GM19193 (cell line): ENCODE measurements around the gene ZSCAN12.

Source experiments
- POLR2A ChIP-seq: IDR thresholded peaks from 4 replicates; pipeline ENCODE4 v1.6.1; 2011; ENCODE audit not compliant: insufficient read depth, insufficient read length; ENCODE audit errors: extremely low read depth

Gene ZSCAN12

GRCh38 chr6:28399350-28400121, at the start of gene ZSCAN12:
Gene ZSCAN12 (minus strand): TSS chr6:28399747. CDS start chr6:28398405, 1,342 bp downstream.
- TF ChIP-seq POLR2A, result peak; percentile 84

DNA sequence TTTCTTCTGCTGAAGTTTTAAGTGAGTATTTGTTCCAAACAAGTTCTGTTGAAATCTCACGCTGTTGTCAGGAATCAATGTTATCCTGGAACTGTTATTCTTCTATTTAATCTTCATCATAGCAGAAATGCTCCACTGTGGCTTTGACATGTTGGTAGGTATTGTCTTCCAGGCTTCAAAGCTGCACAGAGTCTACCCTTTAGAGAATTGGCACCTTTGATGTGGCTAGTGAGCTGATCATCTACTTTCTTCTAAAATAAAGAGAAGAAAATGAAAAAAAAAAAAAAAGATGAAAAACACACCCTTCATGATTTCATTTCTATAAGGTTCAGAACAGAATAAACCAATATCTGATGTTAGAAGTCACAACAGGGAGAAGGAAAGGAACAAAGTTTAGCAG, 49.5 kb upstream of the ZSCAN12 start:
- TF ChIP-seq POLR2A, result no peak

DNA sequence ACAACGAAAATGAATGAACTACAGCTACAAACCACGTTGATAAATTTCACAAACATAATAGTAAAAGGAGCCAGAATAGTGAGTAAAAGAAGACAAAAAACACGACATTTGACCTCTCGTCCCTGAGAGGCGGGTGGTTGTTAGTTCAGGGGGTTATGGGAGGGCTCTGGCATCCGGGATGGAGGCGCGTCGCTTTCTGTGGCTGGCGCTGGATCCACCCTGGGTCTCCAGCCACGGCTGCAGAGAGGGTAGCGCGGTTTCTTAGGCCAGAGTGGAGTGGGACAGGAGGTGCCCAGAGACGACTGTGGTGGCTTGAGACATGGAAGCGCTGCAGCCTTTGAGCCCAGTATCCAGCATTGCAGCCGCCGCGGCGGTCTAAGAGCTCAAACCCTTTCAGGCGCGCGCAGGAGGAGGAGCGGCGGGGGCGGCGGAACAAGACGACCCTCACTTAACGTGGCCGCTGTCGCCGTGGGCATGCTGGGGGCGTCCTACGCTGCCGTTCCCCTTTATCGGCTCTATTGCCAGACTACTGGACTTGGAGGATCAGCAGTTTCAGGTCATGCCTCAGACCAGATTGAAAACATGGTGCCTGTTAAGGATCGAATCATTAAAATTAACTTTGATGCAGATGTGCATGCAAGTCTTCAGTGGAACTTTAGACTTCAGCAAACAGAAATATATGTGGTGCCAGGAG, 47.4 kb upstream of the ZSCAN12 start:
- no peak for TF ChIP-seq POLR2A

DNA sequence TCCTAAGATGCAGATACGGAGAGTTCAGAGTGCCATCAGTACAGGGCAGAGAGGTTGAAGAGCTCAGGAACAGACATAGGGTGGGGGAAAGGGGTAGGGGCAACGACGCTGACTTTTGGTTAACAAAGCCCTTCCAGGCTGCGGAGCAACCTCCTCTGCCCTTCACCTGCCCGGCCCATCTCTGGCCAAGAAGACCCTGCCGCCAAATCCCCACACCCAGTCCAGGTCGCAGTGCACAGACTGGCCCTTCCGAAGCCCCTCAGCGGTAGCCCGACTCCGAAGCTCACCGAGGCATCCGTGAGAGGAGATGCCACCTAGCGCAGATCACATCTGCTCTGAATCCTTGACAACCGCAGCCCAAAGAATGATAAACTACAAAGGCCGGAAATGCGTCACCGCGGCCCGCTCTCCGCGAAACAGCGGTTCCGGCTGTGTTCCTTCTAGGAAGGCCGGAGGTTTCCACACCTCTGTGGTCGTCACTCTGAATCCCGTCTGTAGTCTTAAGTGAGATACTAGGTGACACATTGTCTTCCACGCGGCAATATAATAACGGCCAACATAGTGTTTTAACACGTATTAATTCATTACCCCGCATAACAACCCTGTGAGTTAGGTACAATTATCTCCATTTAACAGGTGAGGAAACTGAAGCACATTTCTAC, 43.7 kb upstream of the ZSCAN12 start, which contains the start of gene ZSCAN23:
Gene ZSCAN23 (minus strand): TSS at position 380 of the 662 bp plus-strand sequence. CDS start 7,225 bp downstream, outside the sequence.
- TF ChIP-seq POLR2A, result peak; percentile 85

- no peak for TF ChIP-seq POLR2A
Observed at GRCh38 chr6:28442586-28442985, 43.0 kb upstream of the ZSCAN12 start.

DNA sequence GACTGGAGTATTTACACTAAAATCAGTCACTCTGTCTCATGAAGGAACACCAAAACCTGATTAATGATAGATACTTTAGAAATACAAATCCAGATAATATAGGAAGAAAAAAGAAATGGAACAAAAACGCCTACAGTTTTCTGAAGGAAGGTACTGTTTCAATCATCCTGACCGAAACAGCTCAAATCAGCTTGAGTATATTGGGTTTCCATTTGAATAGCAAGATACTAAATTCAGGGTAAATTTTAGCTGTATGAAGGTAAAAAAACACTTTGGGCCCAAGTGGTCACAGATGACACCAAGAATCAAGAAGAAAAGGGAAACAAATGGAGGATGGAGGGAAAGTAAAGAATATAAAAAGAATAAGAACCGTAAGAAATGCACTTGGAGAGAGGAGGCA, 36.9 kb upstream of the ZSCAN12 start:
- no peak for TF ChIP-seq POLR2A

- no peak for TF ChIP-seq POLR2A
Observed at GRCh38 chr6:28433119-28433518, 33.6 kb upstream of the ZSCAN12 start.

DNA sequence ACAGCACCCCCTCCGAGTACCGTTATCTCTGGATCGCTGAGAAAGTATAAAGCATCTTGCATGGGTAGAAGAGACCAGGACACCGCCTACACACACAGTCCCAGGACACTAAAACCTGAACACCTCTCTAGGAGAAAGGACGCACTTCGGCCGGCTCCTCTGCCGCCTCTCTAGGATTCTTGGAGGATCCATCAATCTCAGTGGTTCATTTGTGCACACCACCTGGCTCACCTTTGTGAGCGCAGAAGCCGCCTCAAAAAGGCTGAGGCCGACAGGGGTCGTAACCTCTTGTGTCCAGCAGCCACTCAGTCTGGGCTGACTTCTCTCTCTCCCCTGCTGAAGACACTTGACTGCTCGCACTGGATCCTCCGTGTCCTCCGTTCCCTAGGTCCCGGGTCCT, 30.2 kb upstream of the ZSCAN12 start:
- TF ChIP-seq POLR2A, result no peak

- no peak for TF ChIP-seq POLR2A
Observed at GRCh38 chr6:28425944-28426541, 26.5 kb upstream of the ZSCAN12 start.

DNA sequence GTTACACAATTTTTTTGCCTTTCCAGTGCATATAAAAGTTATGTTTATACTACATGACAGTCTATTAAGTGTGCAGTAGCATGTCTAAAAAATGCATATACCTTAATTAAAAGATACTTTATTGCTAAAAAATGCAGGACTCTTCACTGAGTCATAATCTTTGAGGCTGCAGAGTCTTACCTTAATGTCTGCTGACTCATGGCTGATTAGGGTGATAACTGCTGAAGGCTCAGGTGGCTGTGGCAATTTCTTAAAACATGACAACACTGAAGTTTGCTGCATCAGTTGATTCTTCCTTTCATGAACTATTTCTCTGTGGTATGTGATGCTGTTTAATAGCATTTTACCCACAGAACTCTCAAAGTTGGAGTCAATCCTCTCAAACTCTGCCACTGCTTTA, 24.6 kb upstream of the ZSCAN12 start:
- TF ChIP-seq POLR2A, result no peak

- no peak for TF ChIP-seq POLR2A
Observed at GRCh38 chr6:28423546-28423945, 24.0 kb upstream of the ZSCAN12 start.

DNA sequence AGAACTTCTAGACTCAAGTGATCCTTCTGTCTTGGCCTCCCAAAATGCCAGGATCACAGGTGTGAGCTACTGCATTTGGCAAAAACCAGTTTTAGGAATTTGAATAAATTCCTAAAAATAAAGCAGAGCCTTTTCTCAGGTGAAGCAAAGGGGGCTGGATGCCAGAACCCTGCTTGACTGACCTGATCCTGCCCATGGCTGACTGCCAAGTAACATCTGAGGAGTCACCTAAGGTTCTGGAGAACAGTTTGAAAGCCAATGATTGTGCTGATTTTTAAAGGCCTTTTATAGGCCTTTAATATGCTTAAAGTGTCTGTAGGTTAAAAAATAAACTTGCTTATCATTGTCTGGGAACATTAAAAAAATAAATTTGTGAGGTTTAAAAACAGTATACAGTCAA, 14.1 kb upstream of the ZSCAN12 start:
- no peak for TF ChIP-seq POLR2A

DNA sequence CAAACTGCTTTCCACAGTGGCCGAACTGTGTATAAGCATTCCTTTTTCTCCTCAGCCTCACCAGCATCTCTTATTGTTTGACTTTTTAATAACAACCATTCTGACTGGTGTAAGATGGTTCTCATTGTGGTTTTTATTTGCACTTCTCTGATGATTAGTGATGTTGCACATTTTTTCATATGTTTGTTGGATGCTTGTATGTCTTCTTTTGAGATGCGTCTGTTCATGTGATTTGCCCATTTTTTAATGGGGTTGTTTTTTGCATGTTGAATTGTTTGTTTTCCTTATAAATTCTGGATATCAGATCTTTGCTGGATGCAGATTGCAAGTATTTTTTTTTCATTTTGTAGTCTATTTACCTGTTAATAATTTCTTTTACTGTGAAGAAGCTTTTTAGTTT, 11.2 kb upstream of the ZSCAN12 start:
- no peak for TF ChIP-seq POLR2A

GRCh38 chr6:28408076-28408802, 8.7 kb upstream of the ZSCAN12 start:
- no peak for TF ChIP-seq POLR2A
